HCT116 (cell line): ENCODE data around the gene G3BP1. TPM values are rescaled to one million over a fixed set of nuclear protein-coding genes. Genes with fewer than 3 reads are reported as not detected.

Experiments
- ATAC-seq: fragments of 200-7000 bp; cut with Tn5 transposase; 2 replicates; pipeline ENCODE4 v1.9.1; 2020; ENCODE audit warnings: mild to moderate bottlenecking, moderate library complexity
- BruUV-seq: library from RNA; stranded (reverse); fragments of 400-500 nt; replicated peaks from 2 replicates; lab custom pipeline; 2021; lab: Mats Ljungman, UMichigan
- CTCF ChIA-PET: fragments of 300-600 bp; sonication (Branson Sonifier 250); formaldehyde crosslinking; loops from one replicate; lab custom pipeline; 2021; ENCODE audit warnings: antibody characterized with exemption; lab: Charles Lee
- POLR2A ChIA-PET: fragments of 300-600, 350-600 bp; sonication (Branson Sonifier 250); formaldehyde crosslinking; loops from one replicate; lab custom pipeline; 2021; ENCODE audit warnings: antibody characterized with exemption; lab: Charles Lee
- RAD21 ChIA-PET, 2 experiments: fragments of 300-600 bp; sonication (Branson Sonifier 250); formaldehyde crosslinking; loops; one replicate each; lab custom pipeline; 2023; ENCODE audit warnings: low total read pairs in 2 of 2; ENCODE audit not compliant: uncharacterized antibody in 2 of 2, unreplicated experiment in 2 of 2, low non-redundant PET in 1 of 2; lab: Charles Lee
- DNase-seq: peaks from one replicate; pipeline ENCODE4 v3.0.0-alpha.2; 2010; ENCODE audit warnings: low read depth, low spot score
- H2AFZ ChIP-seq: fragments of 200-600 bp; shearing (Covaris generic), sonication (generic); 2 replicates; pipeline ENCODE4 v1.6.1; 2017; ENCODE audit warnings: low read depth, mixed run types, mixed read lengths, antibody characterized with exemption, low read length; ENCODE audit not compliant: poor library complexity, severe bottlenecking
- H3K27ac ChIP-seq: 2 replicates; pipeline ENCODE4 v1.5.1; 2012; ENCODE audit warnings: low read depth, low read length
- H3K27me3 ChIP-seq: fragments of 200-600 bp; sonication (generic); 2 replicates; pipeline ENCODE4 v1.6.1; 2016; ENCODE audit warnings: mixed run types, low read length, mixed read lengths; ENCODE audit not compliant: insufficient read depth
- H3K36me3 ChIP-seq, 2 experiments: fragments of 200-500 bp in 1 of 2; fragments of 200-600 bp in 1 of 2; sonication (Bioruptor generic) in 1 of 2; sonication (generic) in 1 of 2; 2 replicates each; pipeline versions ENCODE4 v1.5.1 to v1.6.1; 2014 to 2016; ENCODE audit warnings: low read length in 2 of 2, inconsistent platforms in 1 of 2, mixed read lengths in 1 of 2, mixed run types in 1 of 2; ENCODE audit not compliant: insufficient read depth in 2 of 2, control insufficient read depth in 1 of 2
- H3K4me1 ChIP-seq, 2 experiments: fragments of 200-600 bp in 1 of 2; sonication (generic) in 1 of 2; 2 replicates each; pipeline versions ENCODE4 v1.5.1 to v1.6.1; 2012 to 2017; ENCODE audit warnings: low read length in 2 of 2, inconsistent platforms in 1 of 2, mild to moderate bottlenecking in 1 of 2, mixed read lengths in 1 of 2, mixed run types in 1 of 2, moderate library complexity in 1 of 2; ENCODE audit not compliant: insufficient read depth in 2 of 2, control insufficient read depth in 1 of 2
- H3K4me2 ChIP-seq: fragments of 200-600 bp; sonication (generic); 2 replicates; pipeline ENCODE4 v1.6.1; 2017; ENCODE audit warnings: mixed run types, low read length, mixed read lengths
- H3K4me3 ChIP-seq, 2 experiments: fragments of 200-600 bp in 1 of 2; sonication (generic) in 1 of 2; replicated peaks in 1 of 2; 2 replicates each; pipeline ENCODE4 v1.5.1; 2011 to 2016; ENCODE audit warnings: low read length in 2 of 2, control low read depth in 1 of 2, low read depth in 1 of 2, mild to moderate bottlenecking in 1 of 2, mixed read lengths in 1 of 2, mixed run types in 1 of 2
- H3K79me2 ChIP-seq: fragments of 200-600 bp; sonication (generic); 2 replicates; pipeline ENCODE4 v1.6.1; 2017; ENCODE audit warnings: mild to moderate bottlenecking, mixed run types, low read length, moderate library complexity, mixed read lengths; ENCODE audit not compliant: insufficient read depth
- H3K9ac ChIP-seq: fragments of 200-600 bp; sonication (generic); 2 replicates; pipeline ENCODE4 v1.6.1; 2016; ENCODE audit warnings: low read length, mixed read lengths
- H3K9me2 ChIP-seq: fragments of 200-600 bp; sonication (generic), shearing (Covaris generic); 2 replicates; pipeline ENCODE4 v1.6.1; 2017; ENCODE audit warnings: mixed run types, mild to moderate bottlenecking, moderate library complexity; ENCODE audit not compliant: insufficient read depth
- H3K9me3 ChIP-seq, 2 experiments: fragments of 200-500 bp in 1 of 2; fragments of 200-600 bp in 1 of 2; sonication (Bioruptor generic) in 1 of 2; sonication (generic) in 1 of 2; 2 replicates each; pipeline ENCODE4 v1.6.1; 2014 to 2017; ENCODE audit warnings: low read length in 2 of 2, mixed read lengths in 2 of 2, inconsistent platforms in 1 of 2, low read depth in 1 of 2, mild to moderate bottlenecking in 1 of 2, mixed run types in 1 of 2, moderate library complexity in 1 of 2; ENCODE audit not compliant: control insufficient read depth in 1 of 2, insufficient read depth in 1 of 2
- H4K20me1 ChIP-seq: fragments of 200-600 bp; sonication (generic), shearing (Covaris generic); 2 replicates; pipeline ENCODE4 v1.6.1; 2017; ENCODE audit warnings: mixed run types, mild to moderate bottlenecking, moderate library complexity; ENCODE audit not compliant: insufficient read depth
- ATF3 ChIP-seq: IDR thresholded peaks from 2 replicates; pipeline ENCODE4 v1.6.1; 2012
- CBX3 ChIP-seq: IDR thresholded peaks from 2 replicates; pipeline ENCODE4 v1.6.1; 2012; ENCODE audit warnings: low read depth
- CEBPB ChIP-seq: IDR thresholded peaks from 2 replicates; pipeline ENCODE4 v1.6.1; 2012; ENCODE audit warnings: low read depth
- CTCF ChIP-seq, 3 experiments: fragments of 200-600 bp in 1 of 3; sonication (generic) in 1 of 3; IDR thresholded peaks in 2 of 3; conservative IDR thresholded peaks in 1 of 3; 2 replicates each; pipeline ENCODE4 v1.5.1; 2012 to 2017; ENCODE audit warnings: low read depth in 2 of 3, low read length in 2 of 3, antibody characterized with exemption in 1 of 3, borderline replicate concordance in 1 of 3, control low read depth in 1 of 3, mild to moderate bottlenecking in 1 of 3, mixed read lengths in 1 of 3, mixed run types in 1 of 3, moderate library complexity in 1 of 3; ENCODE audit not compliant: insufficient read depth in 1 of 3
- ELF1 ChIP-seq: IDR thresholded peaks from 2 replicates; pipeline ENCODE4 v1.6.1; 2012; ENCODE audit warnings: low read depth, borderline replicate concordance
- EZH2phosphoT487 ChIP-seq: fragments of 200-600 bp; IDR thresholded peaks from 2 replicates; pipeline ENCODE4 v1.6.1; 2018; ENCODE audit warnings: antibody characterized with exemption, borderline replicate concordance
- FOSL1 ChIP-seq: IDR thresholded peaks from 2 replicates; pipeline ENCODE4 v1.6.1; 2012; ENCODE audit warnings: low read depth
- POLR2A ChIP-seq: IDR thresholded peaks from 2 replicates; pipeline ENCODE4 v1.7.0; 2011; ENCODE audit warnings: borderline replicate concordance; ENCODE audit not compliant: insufficient read depth, insufficient read length; ENCODE audit errors: extremely low read depth
- POLR2AphosphoS5 ChIP-seq: IDR thresholded peaks from 2 replicates; pipeline ENCODE4 v1.6.1; 2011; ENCODE audit warnings: mild to moderate bottlenecking, low read depth, low read length, moderate library complexity
- RAD21 ChIP-seq: IDR thresholded peaks from 2 replicates; pipeline ENCODE4 v1.6.1; 2012; ENCODE audit warnings: low read depth, mild to moderate bottlenecking
- SIN3A ChIP-seq: IDR thresholded peaks from 2 replicates; pipeline ENCODE4 v1.6.1; 2012; ENCODE audit warnings: low read depth
- SP1 ChIP-seq: IDR thresholded peaks from 2 replicates; pipeline ENCODE4 v1.6.1; 2012; ENCODE audit warnings: low read depth
- TCF7L2 ChIP-seq: IDR thresholded peaks from 2 replicates; pipeline ENCODE4 v1.7.0; 2011; ENCODE audit warnings: borderline replicate concordance, inconsistent platforms; ENCODE audit not compliant: insufficient read depth, insufficient read length; ENCODE audit errors: extremely low read depth
- YY1 ChIP-seq: IDR thresholded peaks from 2 replicates; pipeline ENCODE4 v1.6.1; 2011; ENCODE audit warnings: low read length, low read depth, moderate library complexity, mild to moderate bottlenecking; ENCODE audit not compliant: insufficient replicate concordance; ENCODE audit errors: extremely low read depth
- intact Hi-C: fragments of 100-400 bp; cut with micrococcal nuclease; formaldehyde crosslinking; loops from 2 replicates; pipeline ENCODE4 v1.10.0; 2022
- total RNA-seq: library from RNA; stranded (reverse); gene quantifications from one replicate; pipeline ENCODE4 v1.2.1, GENCODE V29; 2021; ENCODE audit not compliant: unreplicated experiment

The G3BP1 gene
- total RNA-seq, 1 experiment from 2014 or later = 296 TPM

GRCh38 chr5:151738125-151738848, 33.5 kb upstream of the G3BP1 start:
- CTCF ChIA-PET = interaction anchor here (0.7 to 2.2 kb wide), 2 partner anchors 20 to 80 kb away, joined by 3 to 8 read pairs; no protein-coding TSS in a partner anchor
- Histone ChIP-seq H3K9me2 (no peaks in the 10 kb centered on the region), H4K20me1 (no peaks in the 10 kb centered on the region), H3K79me2 (no peaks in the 10 kb centered on the region), H2AFZ (no peak overlapping the region), H3K9me3 (no peaks in the 10 kb centered on the region), H3K4me3 (no peak overlapping the region), H3K36me3 (no peaks in the 10 kb centered on the region), H3K27me3 (no peaks in the 10 kb centered on the region), H3K4me2 (no peak overlapping the region), H3K27ac (no peak overlapping the region), H3K9ac (no peak overlapping the region), H3K4me1 (peaks cover 33 to 41% of the 10 kb centered on the region in 2 experiments)
- intact Hi-C loops = no loop called here
- no TSS peak for BruUV-seq
- POLR2A ChIA-PET = interaction anchor here (1.3 kb wide), 1 partner anchor 32 kb away, joined by 3 read pairs; no protein-coding TSS in a partner anchor
- DNase-seq (no peak), ATAC-seq (no peak)
- no peak for TF ChIP-seq RAD21
- no peak for TF ChIP-seq CBX3
- no peak for TF ChIP-seq ATF3
- no peak for TF ChIP-seq POLR2AphosphoS5
- no peak for TF ChIP-seq POLR2A
- TF ChIP-seq CEBPB = no peak
- no peak for TF ChIP-seq EZH2phosphoT487
- TF ChIP-seq TCF7L2 = no peak
- TF ChIP-seq FOSL1 = no peak
- no peak for TF ChIP-seq CTCF (IDR thresholded peaks at IDR 0.05 in 2 of 3, conservative IDR thresholded peaks at IDR 0.05 in 1 of 3; ENCODE audit: borderline replicate concordance in 1 of 3, insufficient read depth in 1 of 3, low read depth in 2 of 3, low read length in 2 of 3)
- TF ChIP-seq SP1 = no peak
- TF ChIP-seq ELF1 = no peak
- TF ChIP-seq SIN3A = no peak
- no peak for TF ChIP-seq YY1
- RAD21 ChIA-PET = no interaction called here
